Liver (tissue), 9 donors: ENCODE results near the gene ZNF83. TPM values are rescaled to one million over a fixed set of nuclear protein-coding genes. Genes with fewer than 3 reads are reported as not detected.
A peak's percentile ranks its signal among the peaks of the same experiment; 100 is the strongest.

Experiments
- DNase-seq: peaks from one replicate; pipeline ENCODE4 v3.0.0-alpha.2; 2017; ENCODE audit warnings: low spot score
- H3K27ac ChIP-seq, 2 donors: one replicate each; pipeline ENCODE4 v1.7.0; 2013; ENCODE audit warnings: inconsistent platforms in 2 of 2, low read length in 2 of 2, control low read depth in 1 of 2, low read depth in 1 of 2, mild to moderate bottlenecking in 1 of 2
- H3K27me3 ChIP-seq, 4 donors: one replicate each; pipeline versions ENCODE4 v1.6.1 to v1.7.0; 2013; ENCODE audit warnings: low read length in 3 of 4, inconsistent platforms in 1 of 4, mild to moderate bottlenecking in 1 of 4, moderate library complexity in 1 of 4; ENCODE audit not compliant: control insufficient read depth in 4 of 4, insufficient read depth in 4 of 4
- H3K36me3 ChIP-seq, 4 donors: one replicate each; pipeline versions ENCODE4 v1.6.1 to v1.7.0; 2013; ENCODE audit warnings: low read length in 3 of 4, mild to moderate bottlenecking in 3 of 4, low read depth in 1 of 4, moderate library complexity in 1 of 4; ENCODE audit not compliant: control insufficient read depth in 4 of 4, insufficient read depth in 3 of 4
- H3K4me1 ChIP-seq, 4 donors: one replicate each; pipeline versions ENCODE4 v1.6.1 to v1.7.0; 2013; ENCODE audit warnings: low read length in 3 of 4, mild to moderate bottlenecking in 3 of 4, moderate library complexity in 1 of 4; ENCODE audit not compliant: control insufficient read depth in 4 of 4, insufficient read depth in 4 of 4
- H3K4me3 ChIP-seq, 3 donors: one replicate each; pipeline versions ENCODE4 v1.6.1 to v1.7.0; 2013; ENCODE audit warnings: low read length in 3 of 3, control low read depth in 1 of 3, low read depth in 1 of 3, mild to moderate bottlenecking in 1 of 3
- H3K9ac ChIP-seq, 2 donors: one replicate each; pipeline ENCODE4 v1.7.0; 2013; ENCODE audit warnings: low read length in 2 of 2, mild to moderate bottlenecking in 2 of 2, moderate library complexity in 2 of 2, control low read depth in 1 of 2, low read depth in 1 of 2
- H3K9me3 ChIP-seq, 4 donors: one replicate each; pipeline versions ENCODE4 v1.6.1 to v1.7.0; 2013; ENCODE audit warnings: low read length in 3 of 4; ENCODE audit not compliant: control insufficient read depth in 4 of 4
- EGR1 ChIP-seq, 2 donors: IDR thresholded peaks; 2 replicates each; pipeline ENCODE4 v1.6.1; 2016 to 2018; ENCODE audit warnings: antibody characterized with exemption in 2 of 2, low read depth in 2 of 2
- FOXA1 ChIP-seq: IDR thresholded peaks from 2 replicates; pipeline ENCODE4 v1.6.1; 2016; ENCODE audit warnings: antibody characterized with exemption
- FOXA2 ChIP-seq: IDR thresholded peaks from 2 replicates; pipeline ENCODE4 v1.6.1; 2016; ENCODE audit warnings: antibody characterized with exemption
- GABPA ChIP-seq, 2 donors: IDR thresholded peaks in 1 of 2; conservative IDR thresholded peaks in 1 of 2; 2 replicates each; pipeline ENCODE4 v1.6.1; 2016; ENCODE audit warnings: antibody characterized with exemption in 2 of 2, mild to moderate bottlenecking in 1 of 2, moderate library complexity in 1 of 2
- HNF4A ChIP-seq, 2 donors: conservative IDR thresholded peaks; 2 replicates each; pipeline ENCODE4 v1.6.1; 2016; ENCODE audit warnings: antibody characterized with exemption in 2 of 2, mild to moderate bottlenecking in 2 of 2
- HNF4G ChIP-seq: IDR thresholded peaks from 2 replicates; pipeline ENCODE4 v1.6.1; 2016; ENCODE audit warnings: antibody characterized with exemption
- JUND ChIP-seq, 2 donors: IDR thresholded peaks; 2 replicates each; pipeline ENCODE4 v1.6.1; 2016; ENCODE audit warnings: antibody characterized with exemption in 2 of 2
- NR2F2 ChIP-seq: IDR thresholded peaks from 2 replicates; pipeline ENCODE4 v1.6.1; 2016; ENCODE audit warnings: antibody characterized with exemption
- RAD21 ChIP-seq, 2 donors: IDR thresholded peaks; 2 replicates each; pipeline ENCODE4 v1.6.1; 2016; ENCODE audit warnings: antibody characterized with exemption in 2 of 2, mild to moderate bottlenecking in 2 of 2
- RXRA ChIP-seq, 2 donors: IDR thresholded peaks; 2 replicates each; pipeline ENCODE4 v1.6.1; 2017 to 2018; ENCODE audit warnings: antibody characterized with exemption in 2 of 2, mild to moderate bottlenecking in 1 of 2
- SP1 ChIP-seq: IDR thresholded peaks from 2 replicates; pipeline ENCODE4 v1.6.1; 2018; ENCODE audit warnings: antibody characterized with exemption, mild to moderate bottlenecking
- TAF1 ChIP-seq: conservative IDR thresholded peaks from 2 replicates; pipeline ENCODE4 v1.6.1; 2016; ENCODE audit warnings: antibody characterized with exemption, mild to moderate bottlenecking
- YY1 ChIP-seq: IDR thresholded peaks from 2 replicates; pipeline ENCODE4 v1.6.1; 2016; ENCODE audit warnings: antibody characterized with exemption, mild to moderate bottlenecking
- WGBS: extraction: QIAGEN DNeasy Blood & Tissue Kit; methylation state at CpG from one replicate; pipeline ENCODE4 v1.1.7; 2013; 5-methylcytosine and 5-hydroxymethylcytosine counted together
- polyA plus RNA-seq, 2 donors: library from polyadenylated mRNA; stranded (reverse) in 1 of 2; unstranded in 1 of 2; fragments of 200-250 nt in 1 of 2; fragments of >200 nt in 1 of 2; fragmentation: Nextera tagmentation in 1 of 2; extraction: Ambion mirVana in 1 of 2; gene quantifications; one replicate each; pipeline versions ENCODE4 v1.2.1 to v1.2.3, GENCODE V29; 2013 to 2015
- total RNA-seq, 2 donors: library from RNA; depleted of rRNA; stranded (reverse); fragments of >200 nt; gene quantifications; one replicate each; pipeline ENCODE4 v1.2.3, GENCODE V29; 2014
- TF ChIP-seq, protein P1 (sequence below): IDR thresholded peaks from 2 replicates; pipeline ENCODE4 v1.6.1; 2016; ENCODE audit warnings: antibody characterized with exemption
- TF ChIP-seq, protein P2 (sequence below): IDR thresholded peaks from 2 replicates; pipeline ENCODE4 v1.6.1; 2016; ENCODE audit warnings: antibody characterized with exemption
- TF ChIP-seq, protein P3 (sequence below): IDR thresholded peaks from 2 replicates; pipeline ENCODE4 v1.6.1; 2016; ENCODE audit warnings: antibody characterized with exemption
- TF ChIP-seq, protein P4 (sequence below): fragments of 150-350 bp; IDR thresholded peaks from 2 replicates; pipeline ENCODE4 v1.5.1; 2017; ENCODE audit warnings: improper control_type of control experiment, low read depth, low read length; ENCODE audit not compliant: missing input control
- donor health status: healthy.
- donor health status: healthy.
- donor health status: healthy.
- donor health status: healthy.
- donor health status: healthy.

Gene ZNF83
- total and polyA plus RNA-seq, 4 donors = 2.7 to 19.8 (median 5.9) TPM

DNA sequence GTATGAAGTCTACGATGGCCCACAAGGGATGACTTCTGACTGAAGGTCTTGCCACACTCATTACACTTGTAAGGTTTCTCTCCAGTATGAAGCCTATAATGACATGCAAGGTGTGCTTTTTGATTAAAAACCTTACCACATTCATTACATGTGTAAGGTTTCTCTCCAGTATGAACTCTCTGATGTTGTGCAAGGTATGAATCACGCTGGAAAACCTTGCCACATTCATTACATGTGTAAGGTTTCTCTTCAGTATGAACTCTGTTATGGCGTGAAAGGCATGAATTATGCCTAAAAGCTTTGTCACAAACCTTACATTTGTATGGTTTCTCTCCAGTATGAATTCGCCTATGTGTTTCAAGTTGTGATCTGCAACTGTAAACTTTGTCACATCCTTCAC, 15.0 kb upstream of the ZNF83 start (continued):
- TF ChIP-seq, protein P1, sequence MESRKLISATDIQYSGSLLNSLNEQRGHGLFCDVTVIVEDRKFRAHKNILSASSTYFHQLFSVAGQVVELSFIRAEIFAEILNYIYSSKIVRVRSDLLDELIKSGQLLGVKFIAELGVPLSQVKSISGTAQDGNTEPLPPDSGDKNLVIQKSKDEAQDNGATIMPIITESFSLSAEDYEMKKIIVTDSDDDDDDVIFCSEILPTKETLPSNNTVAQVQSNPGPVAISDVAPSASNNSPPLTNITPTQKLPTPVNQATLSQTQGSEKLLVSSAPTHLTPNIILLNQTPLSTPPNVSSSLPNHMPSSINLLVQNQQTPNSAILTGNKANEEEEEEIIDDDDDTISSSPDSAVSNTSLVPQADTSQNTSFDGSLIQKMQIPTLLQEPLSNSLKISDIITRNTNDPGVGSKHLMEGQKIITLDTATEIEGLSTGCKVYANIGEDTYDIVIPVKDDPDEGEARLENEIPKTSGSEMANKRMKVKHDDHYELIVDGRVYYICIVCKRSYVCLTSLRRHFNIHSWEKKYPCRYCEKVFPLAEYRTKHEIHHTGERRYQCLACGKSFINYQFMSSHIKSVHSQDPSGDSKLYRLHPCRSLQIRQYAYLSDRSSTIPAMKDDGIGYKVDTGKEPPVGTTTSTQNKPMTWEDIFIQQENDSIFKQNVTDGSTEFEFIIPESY = no peak
- TF ChIP-seq SP1 (no peak), RXRA (IDR thresholded peaks at IDR 0.05) (no peak), FOXA1 (no peak), YY1 (no peak)

DNA sequence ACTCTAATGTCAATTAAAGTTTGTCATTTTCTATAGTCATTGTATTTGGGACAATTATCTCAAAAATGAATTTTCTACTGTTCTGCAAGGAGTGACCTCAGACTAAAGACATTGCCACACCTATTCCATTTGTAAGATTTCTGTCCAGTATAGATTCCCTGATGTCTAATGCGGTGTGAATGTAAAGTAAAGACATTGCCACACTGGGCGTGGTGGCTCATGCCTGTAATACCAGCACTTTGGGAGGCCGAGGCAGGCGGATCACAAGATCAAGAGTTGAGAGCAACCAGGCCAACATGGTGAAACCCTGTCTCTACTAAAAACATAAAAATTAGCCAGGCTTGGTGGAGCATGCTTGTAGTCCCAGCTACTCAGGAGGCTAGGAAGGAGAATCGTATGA, 13.8 kb upstream of the ZNF83 start:
- Histone ChIP-seq H3K9me3 (peaks cover 6 to 24% (median 11%) of the 10 kb centered on the region in 4 donors), H3K36me3 (peaks cover 0 to 4% (median 0%) of the 10 kb centered on the region in 4 donors), H3K4me3 (no peak overlapping the region), H3K27me3 (no peaks in the 10 kb centered on the region), H3K4me1 (no peaks in the 10 kb centered on the region), H3K27ac (no peak overlapping the region), H3K9ac (no peak overlapping the region)
- TF ChIP-seq EGR1 (IDR thresholded peaks at IDR 0.05; ENCODE audit: low read depth in 2 of 2) (no peak), FOXA2 (no peak)
- TF ChIP-seq, protein P1 = no peak
- WGBS = 84% methylated on average over 5 of the region's 5 CpGs
- DNase-seq = no peak

DNA sequence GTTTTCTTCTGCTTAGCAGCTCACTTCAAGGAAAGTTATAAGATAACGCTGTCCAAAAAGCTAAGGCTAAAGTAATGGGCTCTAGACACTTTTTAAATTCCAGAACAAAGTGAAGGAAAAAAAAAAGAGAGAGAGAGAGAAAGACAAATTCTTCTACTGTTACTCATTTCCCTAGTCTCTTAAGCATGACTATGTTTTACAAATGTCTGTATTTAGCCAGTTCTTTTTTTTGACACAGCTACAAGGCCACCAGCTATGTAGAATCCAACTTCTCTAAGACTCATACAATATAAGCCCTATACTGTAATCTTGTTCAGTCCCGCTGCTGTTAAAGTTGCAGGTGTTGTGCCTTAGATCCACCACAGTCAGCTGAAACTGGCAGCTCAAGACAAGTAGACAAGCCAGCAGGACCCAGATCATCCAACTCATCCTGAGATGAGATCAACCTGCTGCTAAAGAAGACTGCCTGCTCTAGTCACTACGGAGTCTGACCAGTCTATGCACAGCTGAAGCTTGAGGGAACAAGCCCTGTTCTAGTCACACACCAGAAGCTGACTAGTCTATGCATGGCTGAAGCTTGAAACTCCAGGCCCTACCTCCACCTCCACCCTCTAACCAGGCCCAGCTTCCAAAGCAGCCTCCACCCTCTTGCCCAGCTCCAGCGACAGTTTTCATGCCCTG, 10.3 kb upstream of the ZNF83 start:
- Histone ChIP-seq H3K9me3 (peaks cover 10 to 22% (median 16%) of the 10 kb centered on the region in 4 donors), H3K27ac (no peak overlapping the region), H3K4me3 (peak overlapping the region in 1 of 3 donors; percentile 17), H3K9ac (no peak overlapping the region), H3K4me1 (no peaks in the 10 kb centered on the region), H3K27me3 (no peaks in the 10 kb centered on the region), H3K36me3 (peaks cover 0 to 2% (median 0%) of the 10 kb centered on the region in 4 donors)
- 92% methylated on average over 4 of the region's 4 CpGs for WGBS
- no peak for TF ChIP-seq FOXA1
- no peak for TF ChIP-seq EGR1 (IDR thresholded peaks at IDR 0.05; ENCODE audit: low read depth in 2 of 2)
- no peak for TF ChIP-seq YY1
- TF ChIP-seq HNF4A (conservative IDR thresholded peaks at IDR 0.05) = no peak
- TF ChIP-seq FOXA2 = no peak
- no peak for TF ChIP-seq NR2F2
- TF ChIP-seq JUND (IDR thresholded peaks at IDR 0.05) = no peak
- no peak for TF ChIP-seq SP1
- TF ChIP-seq, protein P2, sequence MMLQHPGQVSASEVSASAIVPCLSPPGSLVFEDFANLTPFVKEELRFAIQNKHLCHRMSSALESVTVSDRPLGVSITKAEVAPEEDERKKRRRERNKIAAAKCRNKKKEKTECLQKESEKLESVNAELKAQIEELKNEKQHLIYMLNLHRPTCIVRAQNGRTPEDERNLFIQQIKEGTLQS = no peak
- no peak for TF ChIP-seq TAF1
- no peak for TF ChIP-seq GABPA (IDR thresholded peaks at IDR 0.05 in 1 of 2, conservative IDR thresholded peaks at IDR 0.05 in 1 of 2)
- no peak for TF ChIP-seq RAD21 (IDR thresholded peaks at IDR 0.05)
- no peak for TF ChIP-seq HNF4G
- TF ChIP-seq, protein P1 = no peak
- TF ChIP-seq RXRA (IDR thresholded peaks at IDR 0.05) = no peak
- TF ChIP-seq, protein P3, sequence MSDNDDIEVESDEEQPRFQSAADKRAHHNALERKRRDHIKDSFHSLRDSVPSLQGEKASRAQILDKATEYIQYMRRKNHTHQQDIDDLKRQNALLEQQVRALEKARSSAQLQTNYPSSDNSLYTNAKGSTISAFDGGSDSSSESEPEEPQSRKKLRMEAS = no peak
- TF ChIP-seq, protein P4, sequence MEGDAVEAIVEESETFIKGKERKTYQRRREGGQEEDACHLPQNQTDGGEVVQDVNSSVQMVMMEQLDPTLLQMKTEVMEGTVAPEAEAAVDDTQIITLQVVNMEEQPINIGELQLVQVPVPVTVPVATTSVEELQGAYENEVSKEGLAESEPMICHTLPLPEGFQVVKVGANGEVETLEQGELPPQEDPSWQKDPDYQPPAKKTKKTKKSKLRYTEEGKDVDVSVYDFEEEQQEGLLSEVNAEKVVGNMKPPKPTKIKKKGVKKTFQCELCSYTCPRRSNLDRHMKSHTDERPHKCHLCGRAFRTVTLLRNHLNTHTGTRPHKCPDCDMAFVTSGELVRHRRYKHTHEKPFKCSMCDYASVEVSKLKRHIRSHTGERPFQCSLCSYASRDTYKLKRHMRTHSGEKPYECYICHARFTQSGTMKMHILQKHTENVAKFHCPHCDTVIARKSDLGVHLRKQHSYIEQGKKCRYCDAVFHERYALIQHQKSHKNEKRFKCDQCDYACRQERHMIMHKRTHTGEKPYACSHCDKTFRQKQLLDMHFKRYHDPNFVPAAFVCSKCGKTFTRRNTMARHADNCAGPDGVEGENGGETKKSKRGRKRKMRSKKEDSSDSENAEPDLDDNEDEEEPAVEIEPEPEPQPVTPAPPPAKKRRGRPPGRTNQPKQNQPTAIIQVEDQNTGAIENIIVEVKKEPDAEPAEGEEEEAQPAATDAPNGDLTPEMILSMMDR = no peak
- DNase-seq = no peak
